PC-3 (cell line): ENCODE measurements around the gene EPB41L4A.

Experiments
- EZH2 ChIP-seq: fragments of 300-600 bp; sonication (generic); IDR thresholded peaks from one replicate; pipeline ENCODE4 v1.6.1; 2017; ENCODE audit warnings: antibody characterized with exemption, mild to moderate bottlenecking, low read length; ENCODE audit not compliant: unreplicated experiment
- EZH2phosphoT487 ChIP-seq: fragments of 300-600 bp; sonication (generic); IDR thresholded peaks from 2 replicates; pipeline ENCODE4 v1.6.1; 2018; ENCODE audit warnings: mild to moderate bottlenecking, antibody characterized with exemption, low read length, borderline replicate concordance
- TF ChIP-seq, protein P1 (sequence below): fragments of 300-600 bp; sonication (generic); conservative IDR thresholded peaks from 2 replicates; pipeline ENCODE4 v1.5.1; 2017; ENCODE audit warnings: antibody characterized with exemption, low read depth, mild to moderate bottlenecking, low read length

DNA sequence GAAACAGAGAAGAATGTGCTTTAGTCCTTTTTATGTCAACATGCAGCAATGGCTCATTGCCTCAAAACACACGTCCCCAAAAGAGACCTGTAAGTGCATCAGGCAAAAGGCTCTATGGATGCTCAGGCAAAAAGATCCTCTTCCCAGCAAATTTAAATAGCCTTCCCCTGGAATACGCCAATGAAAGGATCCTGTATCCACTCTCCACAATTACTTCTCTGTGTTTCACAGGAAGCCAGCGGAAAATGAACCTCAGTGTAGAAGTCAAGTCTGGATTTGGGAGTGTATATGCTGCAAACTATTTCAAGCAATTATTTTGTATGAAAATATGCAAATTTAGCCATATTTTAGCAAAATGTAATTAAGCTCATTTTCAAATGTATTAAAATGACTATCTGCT lies 217.9 kb downstream of the EPB41L4A start:
- TF ChIP-seq, protein P1, sequence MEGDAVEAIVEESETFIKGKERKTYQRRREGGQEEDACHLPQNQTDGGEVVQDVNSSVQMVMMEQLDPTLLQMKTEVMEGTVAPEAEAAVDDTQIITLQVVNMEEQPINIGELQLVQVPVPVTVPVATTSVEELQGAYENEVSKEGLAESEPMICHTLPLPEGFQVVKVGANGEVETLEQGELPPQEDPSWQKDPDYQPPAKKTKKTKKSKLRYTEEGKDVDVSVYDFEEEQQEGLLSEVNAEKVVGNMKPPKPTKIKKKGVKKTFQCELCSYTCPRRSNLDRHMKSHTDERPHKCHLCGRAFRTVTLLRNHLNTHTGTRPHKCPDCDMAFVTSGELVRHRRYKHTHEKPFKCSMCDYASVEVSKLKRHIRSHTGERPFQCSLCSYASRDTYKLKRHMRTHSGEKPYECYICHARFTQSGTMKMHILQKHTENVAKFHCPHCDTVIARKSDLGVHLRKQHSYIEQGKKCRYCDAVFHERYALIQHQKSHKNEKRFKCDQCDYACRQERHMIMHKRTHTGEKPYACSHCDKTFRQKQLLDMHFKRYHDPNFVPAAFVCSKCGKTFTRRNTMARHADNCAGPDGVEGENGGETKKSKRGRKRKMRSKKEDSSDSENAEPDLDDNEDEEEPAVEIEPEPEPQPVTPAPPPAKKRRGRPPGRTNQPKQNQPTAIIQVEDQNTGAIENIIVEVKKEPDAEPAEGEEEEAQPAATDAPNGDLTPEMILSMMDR = no peak
- TF ChIP-seq EZH2 = no peak
- no peak for TF ChIP-seq EZH2phosphoT487
